Nephron (organoid): ENCODE results near the gene ZBTB48.

ENCODE experiments used
- H3K27ac Mint-ChIP-seq, 3 experiments: 2 replicates each; pipeline ENCODE4 v1.8.0; 2020; ENCODE audit warnings: mixed read lengths in 3 of 3, mild to moderate bottlenecking in 2 of 3, moderate library complexity in 1 of 3
- H3K27me3 Mint-ChIP-seq: 2 replicates; pipeline ENCODE4 v1.8.0; 2021; ENCODE audit warnings: low read depth, mild to moderate bottlenecking, moderate library complexity, mixed read lengths
- H3K36me3 Mint-ChIP-seq: 2 replicates; pipeline ENCODE4 v1.8.0; 2020; ENCODE audit warnings: low read depth, mixed read lengths
- H3K4me1 Mint-ChIP-seq: 2 replicates; pipeline ENCODE4 v1.8.0; 2020; ENCODE audit warnings: mixed read lengths
- H3K4me3 Mint-ChIP-seq, 3 experiments: 2 replicates each; pipeline ENCODE4 v1.8.0; 2020; ENCODE audit warnings: mild to moderate bottlenecking in 3 of 3, mixed read lengths in 3 of 3, moderate library complexity in 2 of 3
- H3K9me3 Mint-ChIP-seq: 2 replicates; pipeline ENCODE4 v1.8.0; 2020; ENCODE audit warnings: mixed read lengths
- TF ChIP-seq, protein P1 (sequence below), 3 experiments: fragments of 200-600 bp; sonication (generic); IDR thresholded peaks; one replicate each; pipeline ENCODE4 v1.5.0; 2021; ENCODE audit warnings: antibody characterized with exemption in 3 of 3; ENCODE audit not compliant: unreplicated experiment in 3 of 3

ZBTB48 gene

DNA sequence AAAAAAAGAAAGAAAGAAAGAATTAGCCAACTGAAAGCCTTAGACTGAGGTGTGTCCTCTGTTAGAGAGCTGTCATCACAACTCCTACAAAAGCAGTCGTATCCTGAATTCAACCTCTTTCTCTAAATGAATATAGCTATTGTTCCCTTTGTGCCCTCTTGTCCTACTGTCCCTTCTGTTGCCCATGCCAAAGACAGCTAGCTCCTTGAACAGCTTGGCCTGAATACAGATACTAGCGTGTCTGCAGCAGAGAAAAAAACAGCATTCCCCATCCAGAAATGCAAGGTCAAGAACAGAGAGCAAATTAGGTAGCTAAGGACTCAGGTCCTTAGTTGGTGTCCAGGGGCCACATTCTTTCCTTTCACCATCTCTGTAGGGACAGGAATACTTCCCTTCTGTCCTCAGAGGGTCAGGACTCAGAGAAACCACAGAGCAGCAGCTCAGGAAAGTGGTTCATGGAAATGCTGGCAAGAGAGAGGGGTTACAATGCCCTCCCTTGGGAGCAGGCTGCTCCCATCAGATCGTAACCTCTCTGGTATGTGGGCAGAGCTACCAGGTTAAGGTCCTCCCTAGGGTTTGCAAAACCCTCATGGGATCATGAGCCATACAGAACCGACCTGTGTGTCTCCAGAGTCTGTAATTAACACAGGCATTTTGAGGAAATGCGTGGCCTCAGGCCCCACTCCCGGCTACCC, 1.8 kb upstream of the ZBTB48 start:
- TF ChIP-seq, protein P1, sequence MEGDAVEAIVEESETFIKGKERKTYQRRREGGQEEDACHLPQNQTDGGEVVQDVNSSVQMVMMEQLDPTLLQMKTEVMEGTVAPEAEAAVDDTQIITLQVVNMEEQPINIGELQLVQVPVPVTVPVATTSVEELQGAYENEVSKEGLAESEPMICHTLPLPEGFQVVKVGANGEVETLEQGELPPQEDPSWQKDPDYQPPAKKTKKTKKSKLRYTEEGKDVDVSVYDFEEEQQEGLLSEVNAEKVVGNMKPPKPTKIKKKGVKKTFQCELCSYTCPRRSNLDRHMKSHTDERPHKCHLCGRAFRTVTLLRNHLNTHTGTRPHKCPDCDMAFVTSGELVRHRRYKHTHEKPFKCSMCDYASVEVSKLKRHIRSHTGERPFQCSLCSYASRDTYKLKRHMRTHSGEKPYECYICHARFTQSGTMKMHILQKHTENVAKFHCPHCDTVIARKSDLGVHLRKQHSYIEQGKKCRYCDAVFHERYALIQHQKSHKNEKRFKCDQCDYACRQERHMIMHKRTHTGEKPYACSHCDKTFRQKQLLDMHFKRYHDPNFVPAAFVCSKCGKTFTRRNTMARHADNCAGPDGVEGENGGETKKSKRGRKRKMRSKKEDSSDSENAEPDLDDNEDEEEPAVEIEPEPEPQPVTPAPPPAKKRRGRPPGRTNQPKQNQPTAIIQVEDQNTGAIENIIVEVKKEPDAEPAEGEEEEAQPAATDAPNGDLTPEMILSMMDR (IDR thresholded peaks at IDR 0.05; ENCODE audit: unreplicated experiment in 3 of 3) = no peak
- H3K9me3 Mint-ChIP-seq = no peaks in the 10 kb centered on the region
- peak overlapping the region; percentile 41 to 62 (median 56) for H3K4me3 Mint-ChIP-seq
- H3K36me3 Mint-ChIP-seq = no peaks in the 10 kb centered on the region
- H3K27ac Mint-ChIP-seq = no peak overlapping the region
- no peaks in the 10 kb centered on the region for H3K27me3 Mint-ChIP-seq
- H3K4me1 Mint-ChIP-seq = peaks cover 27% of the 10 kb centered on the region

DNA sequence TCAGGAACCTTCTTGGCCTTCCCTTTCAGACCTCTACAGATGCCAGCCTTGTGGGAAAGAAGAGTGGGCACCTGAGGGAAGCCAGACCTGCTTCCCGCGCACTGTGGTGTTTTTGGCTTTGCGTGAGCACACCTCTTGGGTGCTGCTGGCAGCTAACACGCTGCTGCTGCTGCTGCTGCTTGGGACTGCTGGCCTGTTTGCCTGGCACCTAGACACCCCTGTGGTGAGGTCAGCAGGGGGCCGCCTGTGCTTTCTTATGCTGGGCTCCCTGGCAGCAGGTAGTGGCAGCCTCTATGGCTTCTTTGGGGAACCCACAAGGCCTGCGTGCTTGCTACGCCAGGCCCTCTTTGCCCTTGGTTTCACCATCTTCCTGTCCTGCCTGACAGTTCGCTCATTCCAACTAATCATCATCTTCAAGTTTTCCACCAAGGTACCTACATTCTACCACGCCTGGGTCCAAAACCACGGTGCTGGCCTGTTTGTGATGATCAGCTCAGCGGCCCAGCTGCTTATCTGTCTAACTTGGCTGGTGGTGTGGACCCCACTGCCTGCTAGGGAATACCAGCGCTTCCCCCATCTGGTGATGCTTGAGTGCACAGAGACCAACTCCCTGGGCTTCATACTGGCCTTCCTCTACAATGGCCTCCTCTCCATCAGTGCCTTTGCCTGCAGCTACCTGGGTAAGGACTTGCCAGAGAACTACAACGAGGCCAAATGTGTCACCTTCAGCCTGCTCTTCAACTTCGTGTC, 995 bp upstream of the ZBTB48 start:
- Mint-ChIP-seq H3K27me3 (no peaks in the 10 kb centered on the region), H3K27ac (peak overlapping the region in 2 of 3 experiments; percentile 95 to 97), H3K4me1 (peaks cover 27% of the 10 kb centered on the region), H3K4me3 (peak overlapping the region; percentile 94 to 97 (median 95)), H3K9me3 (no peaks in the 10 kb centered on the region), H3K36me3 (no peaks in the 10 kb centered on the region)
- TF ChIP-seq, protein P1 (IDR thresholded peaks at IDR 0.05; ENCODE audit: unreplicated experiment in 3 of 3) = no peak

DNA sequence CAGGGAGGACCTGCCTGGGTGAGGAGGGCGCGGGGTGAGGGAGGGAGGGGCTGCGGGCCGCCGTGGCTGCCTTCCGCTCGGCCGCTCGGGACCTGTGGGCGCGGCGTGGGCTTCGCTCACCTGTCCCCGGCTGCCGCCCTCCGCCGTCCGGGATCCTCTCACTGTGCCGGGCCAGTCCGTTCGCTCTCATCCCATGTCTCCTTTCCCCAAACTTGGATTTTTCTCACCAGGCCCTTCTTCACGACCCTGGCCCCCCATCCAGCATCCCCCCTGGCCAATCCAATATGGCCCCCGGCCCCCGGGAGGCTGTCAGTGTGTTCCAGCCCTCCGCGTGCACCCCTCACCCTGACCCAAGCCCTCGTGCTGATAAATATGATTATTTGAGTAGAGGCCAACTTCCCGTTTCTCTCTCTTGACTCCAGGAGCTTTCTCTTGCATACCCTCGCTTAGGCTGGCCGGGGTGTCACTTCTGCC, 362 bp downstream of the ZBTB48 start:
- no peaks in the 10 kb centered on the region for H3K9me3 Mint-ChIP-seq
- TF ChIP-seq, protein P1 (IDR thresholded peaks at IDR 0.05; ENCODE audit: unreplicated experiment in 3 of 3) = no peak
- peak overlapping the region; percentile 94 to 97 (median 95) for H3K4me3 Mint-ChIP-seq
- peaks cover 4% of the 10 kb centered on the region for H3K36me3 Mint-ChIP-seq
- H3K27ac Mint-ChIP-seq = peak overlapping the region; percentile 84 to 97 (median 95)
- peaks cover 27% of the 10 kb centered on the region for H3K4me1 Mint-ChIP-seq
- H3K27me3 Mint-ChIP-seq = no peaks in the 10 kb centered on the region

DNA sequence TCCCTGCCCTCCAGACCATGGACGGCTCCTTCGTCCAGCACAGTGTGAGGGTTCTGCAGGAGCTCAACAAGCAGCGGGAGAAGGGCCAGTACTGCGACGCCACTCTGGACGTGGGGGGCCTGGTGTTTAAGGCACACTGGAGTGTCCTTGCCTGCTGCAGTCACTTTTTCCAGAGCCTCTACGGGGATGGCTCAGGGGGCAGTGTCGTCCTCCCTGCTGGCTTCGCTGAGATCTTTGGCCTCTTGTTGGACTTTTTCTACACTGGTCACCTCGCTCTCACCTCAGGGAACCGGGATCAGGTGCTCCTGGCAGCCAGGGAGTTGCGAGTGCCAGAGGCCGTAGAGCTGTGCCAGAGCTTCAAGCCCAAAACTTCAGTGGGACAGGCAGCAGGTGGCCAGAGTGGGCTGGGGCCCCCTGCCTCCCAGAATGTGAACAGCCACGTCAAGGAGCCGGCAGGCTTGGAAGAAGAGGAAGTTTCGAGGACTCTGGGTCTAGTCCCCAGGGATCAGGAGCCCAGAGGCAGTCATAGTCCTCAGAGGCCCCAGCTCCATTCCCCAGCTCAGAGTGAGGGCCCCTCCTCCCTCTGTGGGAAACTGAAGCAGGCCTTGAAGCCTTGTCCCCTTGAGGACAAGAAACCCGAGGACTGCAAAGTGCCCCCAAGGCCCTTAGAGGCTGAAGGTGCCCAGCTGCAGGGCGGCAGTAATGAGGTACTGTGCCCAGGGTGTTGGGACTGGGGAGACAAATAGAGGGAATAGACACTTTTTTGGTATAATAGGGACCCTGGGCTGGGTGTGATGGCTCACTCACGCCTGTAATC, 1.0 kb downstream of the ZBTB48 start:
- no peaks in the 10 kb centered on the region for H3K9me3 Mint-ChIP-seq

DNA sequence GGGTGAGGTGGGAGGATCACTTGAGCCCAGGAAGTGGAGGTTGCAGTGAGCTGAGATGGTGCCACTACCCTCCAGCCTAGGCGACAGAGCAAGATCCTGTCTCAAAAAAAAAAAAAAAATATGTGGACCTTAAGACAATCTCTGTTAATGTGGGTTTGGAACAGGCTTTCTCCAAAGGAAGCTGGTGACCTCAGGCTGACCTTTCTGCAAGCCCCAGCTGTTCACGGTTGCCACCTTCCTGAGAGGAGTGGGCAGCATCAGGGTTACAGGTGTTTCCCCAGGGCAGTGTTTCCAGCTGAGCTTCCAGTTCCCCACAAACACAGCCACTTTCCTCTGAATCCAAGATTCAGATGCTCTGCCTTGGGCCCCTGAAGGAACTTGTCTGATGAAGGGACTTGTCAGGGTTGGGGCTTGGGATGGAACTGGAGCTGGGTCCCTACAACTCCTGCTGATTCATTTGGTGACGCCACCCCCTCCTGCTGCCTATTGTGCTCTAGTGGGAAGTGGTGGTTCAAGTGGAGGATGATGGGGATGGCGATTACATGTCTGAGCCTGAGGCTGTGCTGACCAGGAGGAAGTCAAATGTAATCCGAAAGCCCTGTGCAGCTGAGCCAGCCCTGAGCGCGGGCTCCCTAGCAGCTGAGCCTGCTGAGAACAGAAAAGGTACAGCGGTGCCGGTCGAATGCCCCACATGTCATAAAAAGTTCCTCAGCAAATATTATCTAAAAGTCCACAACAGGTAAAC, 1.9 kb downstream of the ZBTB48 start:
- TF ChIP-seq, protein P1 (IDR thresholded peaks at IDR 0.05; ENCODE audit: unreplicated experiment in 3 of 3) = no peak
- peak overlapping the region; percentile 73 to 94 (median 81) for H3K4me3 Mint-ChIP-seq
- no peaks in the 10 kb centered on the region for H3K27me3 Mint-ChIP-seq
- no peaks in the 10 kb centered on the region for H3K9me3 Mint-ChIP-seq
- H3K27ac Mint-ChIP-seq = peak overlapping the region in 2 of 3 experiments; percentile 52 to 59
- peaks cover 27% of the 10 kb centered on the region for H3K4me1 Mint-ChIP-seq
- H3K36me3 Mint-ChIP-seq = peaks cover 4% of the 10 kb centered on the region

More for the DNA sequence above, 1.0 kb downstream of the ZBTB48 start:
- TF ChIP-seq, protein P1 (IDR thresholded peaks at IDR 0.05; ENCODE audit: unreplicated experiment in 3 of 3) = no peak
- Mint-ChIP-seq H3K4me1 (peaks cover 27% of the 10 kb centered on the region), H3K4me3 (peak overlapping the region; percentile 94 to 97 (median 95)), H3K36me3 (peaks cover 4% of the 10 kb centered on the region), H3K27ac (peak overlapping the region; percentile 84 to 97 (median 95)), H3K27me3 (no peaks in the 10 kb centered on the region)
